Measurements from ENCODE around the gene MMP15. TPM values are rescaled to one million over a fixed set of nuclear protein-coding genes. Genes with fewer than 3 reads are reported as not detected.

MMP15 gene
- total RNA-seq, 1 donor from 2014 or later = 16.3 TPM

DNA sequence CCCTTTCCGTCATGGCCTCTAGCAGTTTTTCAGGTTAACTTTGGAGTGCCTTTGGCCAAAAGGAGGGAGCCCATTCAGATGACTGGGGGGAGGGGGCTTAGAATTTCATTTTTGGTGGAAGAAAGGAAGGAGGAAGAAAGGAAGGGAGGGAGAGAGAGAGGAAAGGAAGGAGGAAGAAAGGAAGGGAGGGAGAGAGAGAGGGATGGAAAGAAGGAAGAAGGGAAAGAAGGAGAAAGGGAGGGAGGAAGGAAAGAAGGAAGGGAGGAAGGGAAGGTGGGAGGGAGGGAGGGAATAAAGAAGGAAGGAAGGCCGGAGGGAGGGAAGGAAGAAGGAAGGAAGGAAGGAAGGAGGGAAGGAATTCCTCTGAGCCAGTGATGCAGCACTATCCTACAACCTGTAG, 25.7 kb downstream of the MMP15 start:
- no peaks in the 10 kb centered on the region for H3K9me3 Mint-ChIP-seq
- no peaks in the 10 kb centered on the region for H3K27me3 Mint-ChIP-seq (ENCODE audit: low read depth)
- DNase-seq (ENCODE audit: low spot score in 2 of 2, unreplicated experiment in 2 of 2) = no peak
- TF ChIP-seq, protein P1, sequence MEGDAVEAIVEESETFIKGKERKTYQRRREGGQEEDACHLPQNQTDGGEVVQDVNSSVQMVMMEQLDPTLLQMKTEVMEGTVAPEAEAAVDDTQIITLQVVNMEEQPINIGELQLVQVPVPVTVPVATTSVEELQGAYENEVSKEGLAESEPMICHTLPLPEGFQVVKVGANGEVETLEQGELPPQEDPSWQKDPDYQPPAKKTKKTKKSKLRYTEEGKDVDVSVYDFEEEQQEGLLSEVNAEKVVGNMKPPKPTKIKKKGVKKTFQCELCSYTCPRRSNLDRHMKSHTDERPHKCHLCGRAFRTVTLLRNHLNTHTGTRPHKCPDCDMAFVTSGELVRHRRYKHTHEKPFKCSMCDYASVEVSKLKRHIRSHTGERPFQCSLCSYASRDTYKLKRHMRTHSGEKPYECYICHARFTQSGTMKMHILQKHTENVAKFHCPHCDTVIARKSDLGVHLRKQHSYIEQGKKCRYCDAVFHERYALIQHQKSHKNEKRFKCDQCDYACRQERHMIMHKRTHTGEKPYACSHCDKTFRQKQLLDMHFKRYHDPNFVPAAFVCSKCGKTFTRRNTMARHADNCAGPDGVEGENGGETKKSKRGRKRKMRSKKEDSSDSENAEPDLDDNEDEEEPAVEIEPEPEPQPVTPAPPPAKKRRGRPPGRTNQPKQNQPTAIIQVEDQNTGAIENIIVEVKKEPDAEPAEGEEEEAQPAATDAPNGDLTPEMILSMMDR (IDR thresholded peaks at IDR 0.05; ENCODE audit: unreplicated experiment) = no peak
- H3K27ac Mint-ChIP-seq = no peak overlapping the region
- H3K36me3 Mint-ChIP-seq = no peaks in the 10 kb centered on the region
- peaks cover 18% of the 10 kb centered on the region for H3K4me1 Mint-ChIP-seq
- H3K4me3 Mint-ChIP-seq = no peak overlapping the region

DNA sequence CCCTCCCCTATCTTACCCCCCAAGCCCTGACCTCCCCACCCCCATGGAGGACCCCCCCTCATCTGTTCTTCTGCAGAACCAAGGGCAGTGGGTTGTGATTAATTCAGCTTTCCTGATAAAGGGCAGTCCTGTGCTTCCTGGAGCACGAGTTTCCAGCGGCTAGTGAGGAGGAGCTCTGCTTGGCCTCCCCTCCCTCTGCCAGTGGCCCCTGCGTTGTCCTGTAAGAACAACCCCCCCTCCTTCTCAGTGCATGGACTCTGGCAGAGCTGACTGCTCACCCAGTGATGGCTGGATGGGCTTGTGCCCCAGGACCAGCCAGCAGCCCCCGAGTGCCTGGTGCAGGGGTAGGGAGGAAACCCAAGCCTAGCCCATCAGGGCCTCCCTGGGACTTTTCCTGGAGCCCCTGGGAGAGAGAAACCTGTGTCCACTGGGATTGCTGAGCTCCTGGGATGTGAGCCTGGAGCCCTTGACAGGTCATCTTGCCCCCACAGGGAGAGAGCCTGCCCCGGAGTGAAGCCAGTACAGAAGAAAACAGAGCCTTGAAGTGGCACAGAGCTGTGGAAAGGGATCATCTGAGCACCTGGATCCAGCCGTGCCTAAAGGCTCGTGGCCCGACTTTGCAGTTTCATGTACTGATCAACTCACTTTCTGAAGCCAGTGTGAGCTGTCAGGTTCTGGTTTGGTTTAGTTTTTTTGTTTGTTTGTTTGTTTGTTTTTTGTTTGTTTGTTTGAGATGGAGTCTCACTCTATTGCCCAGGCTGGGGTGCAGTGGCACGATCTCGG, 26.5 kb downstream of the MMP15 start:
- Mint-ChIP-seq H3K36me3 (no peaks in the 10 kb centered on the region), H3K27ac (no peak overlapping the region), H3K27me3 (ENCODE audit: low read depth) (no peaks in the 10 kb centered on the region), H3K4me1 (peaks cover 18% of the 10 kb centered on the region), H3K4me3 (no peak overlapping the region), H3K9me3 (no peaks in the 10 kb centered on the region)
- TF ChIP-seq, protein P1 (IDR thresholded peaks at IDR 0.05; ENCODE audit: unreplicated experiment) = no peak
- DNase-seq (ENCODE audit: low spot score in 2 of 2, unreplicated experiment in 2 of 2) = no peak

DNA sequence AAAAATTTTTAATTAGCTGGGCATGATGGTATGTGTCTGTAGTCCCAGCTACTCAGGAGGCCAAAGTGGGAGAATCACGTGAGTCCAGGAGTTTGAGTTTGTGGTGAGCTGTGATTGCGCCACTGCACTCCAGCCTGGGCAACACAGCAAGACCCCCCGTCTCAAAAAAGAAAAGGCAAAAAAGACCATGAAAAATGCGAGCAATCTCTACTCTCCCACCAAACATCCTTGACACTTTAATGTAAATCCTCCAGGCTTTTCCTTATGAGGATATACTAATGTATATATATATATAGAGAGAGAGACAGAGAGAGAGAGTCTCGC, 28.1 kb downstream of the MMP15 start:
- Mint-ChIP-seq H3K9me3 (no peaks in the 10 kb centered on the region), H3K4me3 (no peak overlapping the region), H3K27ac (no peak overlapping the region), H3K27me3 (ENCODE audit: low read depth) (no peaks in the 10 kb centered on the region), H3K36me3 (no peaks in the 10 kb centered on the region), H3K4me1 (peaks cover 8% of the 10 kb centered on the region)
- no peak for DNase-seq (ENCODE audit: low spot score in 2 of 2, unreplicated experiment in 2 of 2)
- TF ChIP-seq, protein P1 (IDR thresholded peaks at IDR 0.05; ENCODE audit: unreplicated experiment) = no peak

DNA sequence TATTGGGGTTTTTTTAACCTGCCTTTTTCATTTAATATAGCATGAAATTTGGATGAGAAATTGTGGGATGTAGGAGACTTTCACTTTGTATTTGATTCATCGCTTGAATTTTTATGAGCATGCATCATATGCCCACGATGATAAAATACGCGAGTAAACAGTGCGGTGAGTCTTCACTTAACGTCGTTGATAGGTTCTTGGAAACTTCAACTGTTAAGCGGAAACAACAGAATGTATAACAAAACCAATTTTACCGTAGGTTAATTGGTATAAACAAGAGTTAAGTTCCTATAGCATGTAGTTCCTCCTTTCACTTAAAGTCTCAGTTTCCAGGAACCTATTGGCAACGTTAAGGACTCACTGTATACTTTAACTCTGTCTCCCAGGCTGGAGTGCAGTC, 28.7 kb downstream of the MMP15 start:
- Mint-ChIP-seq H3K4me1 (peaks cover 8% of the 10 kb centered on the region), H3K27me3 (ENCODE audit: low read depth) (no peaks in the 10 kb centered on the region), H3K36me3 (no peaks in the 10 kb centered on the region), H3K4me3 (no peak overlapping the region), H3K27ac (no peak overlapping the region), H3K9me3 (no peaks in the 10 kb centered on the region)
- DNase-seq (ENCODE audit: low spot score in 2 of 2, unreplicated experiment in 2 of 2) = no peak
- TF ChIP-seq, protein P1 (IDR thresholded peaks at IDR 0.05; ENCODE audit: unreplicated experiment) = no peak

DNA sequence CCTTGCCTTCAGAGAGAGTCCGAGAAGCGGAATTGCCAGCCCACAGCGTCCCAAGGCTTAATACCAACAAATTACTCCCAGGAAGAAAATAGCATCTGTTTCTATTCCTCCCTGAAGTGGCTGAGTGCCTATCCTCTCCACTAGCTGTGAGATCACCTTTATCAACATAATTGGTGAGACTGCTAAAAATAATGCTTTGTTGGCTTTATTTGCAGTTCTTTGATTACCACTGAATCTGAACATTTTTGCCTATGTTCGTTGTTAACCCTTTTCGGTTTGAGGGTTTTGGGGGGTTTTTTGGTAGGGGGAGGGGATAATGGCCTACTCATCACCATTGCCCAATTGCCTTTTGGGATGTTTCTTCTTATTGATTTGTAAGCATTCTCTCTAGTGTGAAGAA, 31.0 kb downstream of the MMP15 start:
- Mint-ChIP-seq H3K9me3 (no peaks in the 10 kb centered on the region), H3K4me3 (no peak overlapping the region), H3K36me3 (no peaks in the 10 kb centered on the region), H3K4me1 (peaks cover 3% of the 10 kb centered on the region), H3K27ac (no peak overlapping the region), H3K27me3 (ENCODE audit: low read depth) (no peaks in the 10 kb centered on the region)
- TF ChIP-seq, protein P1 (IDR thresholded peaks at IDR 0.05; ENCODE audit: unreplicated experiment) = no peak
- DNase-seq (ENCODE audit: low spot score in 2 of 2, unreplicated experiment in 2 of 2) = no peak

Data from mesothelial cell of epicardium (in vitro differentiated cells).